ENCODE results near the gene EPAS1. TPM values are rescaled to one million over a fixed set of nuclear protein-coding genes. Genes with fewer than 3 reads are reported as not detected.

Gene EPAS1
- total and polyA plus RNA-seq, 11 donors = 93.6 to 790 (median 210) TPM

GRCh38 chr2:46387886-46388515 lies 90.8 kb downstream of the EPAS1 start:
- peaks cover 0 to 40% (median 7%) of the 10 kb centered on the region in 12 donors for H3K4me1 ChIP-seq
- H3K27me3 ChIP-seq = no peaks in the 10 kb centered on the region
- no peak for ATAC-seq
- intact Hi-C loops (cut with DNase I) = loop anchor here in 1 of 10 donors (10.0 kb wide), 1 partner anchor 67 kb away; no protein-coding TSS in a partner anchor
- peaks cover 0 to 56% (median 54%) of the 10 kb centered on the region in 9 donors for H3K36me3 ChIP-seq
- WGBS, 4 donors = 89 to 91% (median 90%) methylated on average over 5 of the region's 5 CpGs
- DNase-seq = no peak
- TF ChIP-seq POLR2A (IDR thresholded peaks at IDR 0.05) = no peak
- TF ChIP-seq, protein P1, sequence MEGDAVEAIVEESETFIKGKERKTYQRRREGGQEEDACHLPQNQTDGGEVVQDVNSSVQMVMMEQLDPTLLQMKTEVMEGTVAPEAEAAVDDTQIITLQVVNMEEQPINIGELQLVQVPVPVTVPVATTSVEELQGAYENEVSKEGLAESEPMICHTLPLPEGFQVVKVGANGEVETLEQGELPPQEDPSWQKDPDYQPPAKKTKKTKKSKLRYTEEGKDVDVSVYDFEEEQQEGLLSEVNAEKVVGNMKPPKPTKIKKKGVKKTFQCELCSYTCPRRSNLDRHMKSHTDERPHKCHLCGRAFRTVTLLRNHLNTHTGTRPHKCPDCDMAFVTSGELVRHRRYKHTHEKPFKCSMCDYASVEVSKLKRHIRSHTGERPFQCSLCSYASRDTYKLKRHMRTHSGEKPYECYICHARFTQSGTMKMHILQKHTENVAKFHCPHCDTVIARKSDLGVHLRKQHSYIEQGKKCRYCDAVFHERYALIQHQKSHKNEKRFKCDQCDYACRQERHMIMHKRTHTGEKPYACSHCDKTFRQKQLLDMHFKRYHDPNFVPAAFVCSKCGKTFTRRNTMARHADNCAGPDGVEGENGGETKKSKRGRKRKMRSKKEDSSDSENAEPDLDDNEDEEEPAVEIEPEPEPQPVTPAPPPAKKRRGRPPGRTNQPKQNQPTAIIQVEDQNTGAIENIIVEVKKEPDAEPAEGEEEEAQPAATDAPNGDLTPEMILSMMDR (IDR thresholded peaks at IDR 0.05) = no peak
- no peak overlapping the region for H3K4me3 ChIP-seq
- peak overlapping the region in 8 of 12 donors; percentile 11 to 64 (median 48) for H3K27ac ChIP-seq
- no peaks in the 10 kb centered on the region for H3K9me3 ChIP-seq

DNA sequence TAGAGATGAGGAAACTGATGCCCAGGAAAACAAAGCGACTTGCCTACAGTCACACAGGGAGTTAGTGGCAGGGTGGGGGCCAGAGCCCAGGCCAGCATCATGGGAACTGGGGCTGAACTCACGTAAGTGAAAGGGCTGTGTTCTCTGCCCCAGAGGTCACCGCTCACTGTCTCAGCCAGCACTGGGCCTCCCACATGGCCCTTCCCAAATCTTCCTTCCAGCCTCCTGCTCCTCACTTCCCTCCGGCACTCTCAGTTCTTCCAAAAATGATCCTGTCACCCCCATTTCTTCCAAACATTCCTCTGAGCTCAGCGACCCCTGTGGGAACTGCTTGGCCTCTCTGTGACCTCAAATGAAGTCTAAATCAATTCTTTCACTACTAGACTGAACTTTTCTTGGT lies 91.7 kb downstream of the EPAS1 start:
- ATAC-seq (peak; percentile 29 to 53 (median 44)), DNase-seq (peak in 3 of 5 donors; percentile 42 to 62 (median 59))
- WGBS, 4 donors = 65 to 82% (median 70%) methylated on average over 5 of the region's 5 CpGs
- H3K4me3 ChIP-seq = no peak overlapping the region
- intact Hi-C loops (cut with DNase I) = loop anchor here in 1 of 10 donors (10.0 kb wide), 1 partner anchor 66 kb away; no protein-coding TSS in a partner anchor
- peak overlapping the region in 11 of 12 donors; percentile 5 to 64 (median 37) for H3K27ac ChIP-seq
- peaks cover 0 to 47% (median 46%) of the 10 kb centered on the region in 9 donors for H3K36me3 ChIP-seq
- no peaks in the 10 kb centered on the region for H3K27me3 ChIP-seq
- no peaks in the 10 kb centered on the region for H3K9me3 ChIP-seq
- TF ChIP-seq, protein P1 (IDR thresholded peaks at IDR 0.05) = no peak
- no peak for TF ChIP-seq POLR2A (IDR thresholded peaks at IDR 0.05)
- H3K4me1 ChIP-seq = peaks cover 0 to 40% (median 7%) of the 10 kb centered on the region in 12 donors

- no peaks in the 10 kb centered on the region for H3K27me3 ChIP-seq
- no peak for TF ChIP-seq POLR2A (IDR thresholded peaks at IDR 0.05)
- TF ChIP-seq, protein P1 (IDR thresholded peaks at IDR 0.05) = peak in 2 of 12 donors; percentile 13 to 18
- WGBS, 4 donors = 64 to 72% (median 68%) methylated on average over 13 of the region's 13 CpGs
- intact Hi-C loops (cut with DNase I) = loop anchor here in 1 of 10 donors (10.0 kb wide), 1 partner anchor 65 kb away; no protein-coding TSS in a partner anchor
- DNase-seq (peak in 3 of 5 donors; percentile 45 to 56 (median 53)), ATAC-seq (peak in 3 of 4 donors; percentile 35 to 65 (median 42))
- H3K36me3 ChIP-seq = peaks cover 0 to 41% (median 40%) of the 10 kb centered on the region in 9 donors
- H3K4me1 ChIP-seq = peaks cover 0 to 40% (median 7%) of the 10 kb centered on the region in 12 donors
- H3K9me3 ChIP-seq = no peaks in the 10 kb centered on the region
- no peak overlapping the region for H3K4me3 ChIP-seq
- H3K27ac ChIP-seq = peak overlapping the region in 10 of 12 donors; percentile 11 to 64 (median 48)
These were observed 92.3 kb downstream of the EPAS1 start for GRCh38 chr2:46389417-46389916.

- Histone ChIP-seq H3K27me3 (no peaks in the 10 kb centered on the region), H3K36me3 (peaks cover 0 to 35% (median 34%) of the 10 kb centered on the region in 9 donors), H3K4me1 (peaks cover 0 to 40% (median 7%) of the 10 kb centered on the region in 12 donors), H3K9me3 (no peaks in the 10 kb centered on the region), H3K4me3 (no peak overlapping the region), H3K27ac (peak overlapping the region in 9 of 12 donors; percentile 11 to 64 (median 57))
- DNase-seq = no peak
- intact Hi-C loops (cut with DNase I) = loop anchor here in 3 of 10 donors (5.0 to 10.0 kb wide), 3 partner anchors 55 to 67 kb away; no protein-coding TSS in a partner anchor
- TF ChIP-seq, protein P1 (IDR thresholded peaks at IDR 0.05) = no peak
- TF ChIP-seq POLR2A (IDR thresholded peaks at IDR 0.05) = no peak
- no peak for ATAC-seq
- 91 to 93% (median 91%) methylated on average over 3 of the region's 3 CpGs for WGBS, 4 donors
These were observed 92.8 kb downstream of the EPAS1 start for GRCh38 chr2:46390036-46390435.

Measured in heart left ventricle (tissue), 16 donors.